NT2/D1 (cell line): Measurements from ENCODE around the gene CNR2.
"Not testable (repeated sequence)": the region's sequence is repeated elsewhere in the genome, so short reads cannot be mapped to it uniquely, and the experiment has no call there.

Experiments
- DNase-seq: peaks from one replicate; pipeline ENCODE4 v3.0.0-alpha.2; 2011; ENCODE audit warnings: low read depth, low spot score
- H3K27me3 ChIP-seq: 2 replicates; pipeline ENCODE4 v1.6.0; 2011; ENCODE audit warnings: mild to moderate bottlenecking; ENCODE audit not compliant: insufficient read length, insufficient read depth
- H3K36me3 ChIP-seq: 2 replicates; pipeline ENCODE4 v1.6.1; 2011; ENCODE audit warnings: mild to moderate bottlenecking, low read length, mixed read lengths; ENCODE audit not compliant: insufficient read depth, insufficient read length
- H3K4me1 ChIP-seq: 2 replicates; pipeline ENCODE4 v1.5.1; 2011; ENCODE audit not compliant: insufficient read depth, insufficient read length
- H3K4me3 ChIP-seq: 2 replicates; pipeline ENCODE4 v1.5.1; 2011; ENCODE audit warnings: low read depth; ENCODE audit not compliant: insufficient read length
- H3K9ac ChIP-seq: 2 replicates; pipeline ENCODE4 v1.6.0; 2011; ENCODE audit warnings: low read depth; ENCODE audit not compliant: insufficient read length
- H3K9me3 ChIP-seq: 2 replicates; pipeline ENCODE4 v1.5.1; 2011; ENCODE audit warnings: mild to moderate bottlenecking, low read length; ENCODE audit not compliant: insufficient read depth
- SUZ12 ChIP-seq: IDR thresholded peaks from 2 replicates; pipeline ENCODE4 v1.6.1; 2011; ENCODE audit not compliant: insufficient read length, insufficient read depth; ENCODE audit errors: extremely low read depth
- YY1 ChIP-seq: IDR thresholded peaks from 2 replicates; pipeline ENCODE4 v1.6.1; 2011; ENCODE audit not compliant: insufficient read length, insufficient read depth
- ZNF274 ChIP-seq: IDR thresholded peaks from 2 replicates; pipeline ENCODE4 v1.6.1; 2011; ENCODE audit warnings: mild to moderate bottlenecking, low read depth, low read length

The CNR2 gene

GRCh38 chr1:23905461-23906025, 7.6 kb downstream of the CNR2 start:
- Histone ChIP-seq H3K36me3 (no peaks in the 10 kb centered on the region), H3K4me3 (no peak overlapping the region), H3K4me1 (peaks cover 18% of the 10 kb centered on the region), H3K9me3 (no peaks in the 10 kb centered on the region), H3K9ac (no peak overlapping the region), H3K27me3 (peaks cover 21% of the 10 kb centered on the region)
- no peak for DNase-seq
- no peak for TF ChIP-seq ZNF274
- no peak for TF ChIP-seq SUZ12
- TF ChIP-seq YY1: no peak

- TF ChIP-seq SUZ12: no peak
- no peak for TF ChIP-seq YY1
- TF ChIP-seq ZNF274: no peak
- DNase-seq: no peak
- Histone ChIP-seq H3K9me3 (no peaks in the 10 kb centered on the region), H3K27me3 (peaks cover 21% of the 10 kb centered on the region), H3K36me3 (no peaks in the 10 kb centered on the region), H3K4me1 (peaks cover 18% of the 10 kb centered on the region), H3K4me3 (no peak overlapping the region), H3K9ac (no peak overlapping the region)
Observed at GRCh38 chr1:23904748-23905357, 8.3 kb downstream of the CNR2 start.

- H3K4me3 ChIP-seq: no peak overlapping the region
- TF ChIP-seq YY1 (no peak), ZNF274 (no peak), SUZ12 (no peak)
- no peaks in the 10 kb centered on the region for H3K36me3 ChIP-seq
- peaks cover 21% of the 10 kb centered on the region for H3K27me3 ChIP-seq
- H3K9ac ChIP-seq: no peak overlapping the region
- H3K4me1 ChIP-seq: peaks cover 14% of the 10 kb centered on the region
- DNase-seq: no peak
- no peaks in the 10 kb centered on the region for H3K9me3 ChIP-seq
Observed at GRCh38 chr1:23903754-23904153, 9.4 kb downstream of the CNR2 start.

DNA sequence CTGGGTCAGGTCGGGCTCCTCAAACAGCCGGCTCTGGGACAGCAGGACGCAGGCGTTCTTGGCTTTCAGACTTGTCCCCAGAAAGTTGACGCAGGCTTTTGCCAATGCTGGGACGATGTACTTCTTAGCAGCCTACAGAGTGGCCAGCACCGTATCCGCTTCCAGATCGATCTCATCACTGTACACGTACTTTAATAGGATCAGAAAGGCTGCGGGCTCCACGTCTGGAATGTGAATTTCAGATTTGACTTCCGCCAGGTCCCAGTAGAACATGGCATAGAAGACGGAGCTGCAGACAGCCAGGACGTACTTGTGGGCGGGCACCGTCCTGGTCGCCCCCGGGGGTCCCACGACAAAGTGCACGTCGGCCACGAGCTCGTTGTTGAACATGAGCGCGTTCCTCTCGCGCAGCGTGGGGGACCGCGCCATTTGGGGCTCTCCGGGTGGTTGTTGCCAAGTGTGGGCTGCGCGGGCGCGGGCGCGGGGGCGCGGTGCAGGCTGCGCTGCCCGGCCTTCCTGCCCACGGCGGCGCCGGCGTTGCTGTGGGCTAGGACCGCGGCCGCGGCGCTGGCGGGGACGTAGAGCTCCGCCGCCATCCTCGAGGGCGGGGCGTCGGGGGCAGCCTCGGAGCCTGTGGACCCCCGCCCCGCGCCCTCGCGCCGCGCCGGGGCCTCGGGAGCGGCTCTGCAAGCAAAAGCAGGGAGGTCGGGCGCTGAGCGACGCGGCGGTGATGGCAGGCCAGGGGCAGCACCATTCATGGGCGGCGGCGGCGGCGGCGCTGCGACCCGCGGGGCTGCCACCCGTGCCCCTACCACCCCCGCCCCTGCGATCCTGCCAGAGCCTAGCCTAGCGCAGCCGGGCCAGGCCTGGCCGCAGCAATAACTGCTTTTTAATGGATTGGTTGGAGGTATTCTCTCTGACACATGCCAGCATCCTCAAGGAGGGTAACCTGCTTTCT, 10.6 kb downstream of the CNR2 start:
- Histone ChIP-seq H3K36me3 (no peaks in the 10 kb centered on the region), H3K9me3 (no peaks in the 10 kb centered on the region), H3K4me3 (no peak overlapping the region), H3K9ac (no peak overlapping the region), H3K27me3 (peaks cover 21% of the 10 kb centered on the region), H3K4me1 (peaks cover 12% of the 10 kb centered on the region)
- no peak for DNase-seq
- no peak for TF ChIP-seq YY1
- no peak for TF ChIP-seq SUZ12
- TF ChIP-seq ZNF274: no peak

DNA sequence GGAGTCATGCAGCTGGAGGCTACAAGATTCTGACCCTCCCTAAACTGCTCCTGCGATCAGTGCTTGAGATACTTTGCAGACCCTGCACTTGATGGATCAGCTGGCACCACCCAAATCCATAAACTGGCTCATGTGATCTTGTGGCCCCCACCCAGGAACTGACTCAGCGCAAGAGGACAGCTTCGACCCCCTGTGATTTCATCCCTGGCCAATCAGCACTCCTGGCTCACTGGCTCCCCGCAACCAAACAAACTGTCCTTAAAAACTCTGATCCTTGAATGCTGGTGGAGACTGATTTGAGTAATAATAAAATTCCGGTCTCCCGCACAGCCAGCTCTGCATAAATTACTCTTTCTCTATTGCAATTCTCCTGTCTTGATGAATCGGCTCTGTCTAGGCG, 13.1 kb downstream of the CNR2 start:
- H3K27me3 ChIP-seq: peaks cover 21% of the 10 kb centered on the region
- H3K36me3 ChIP-seq, H3K9me3 ChIP-seq, H3K9ac ChIP-seq, H3K4me3 ChIP-seq, DNase-seq: not testable (repeated sequence)
- H3K4me1 ChIP-seq: peaks cover 12% of the 10 kb centered on the region

DNA sequence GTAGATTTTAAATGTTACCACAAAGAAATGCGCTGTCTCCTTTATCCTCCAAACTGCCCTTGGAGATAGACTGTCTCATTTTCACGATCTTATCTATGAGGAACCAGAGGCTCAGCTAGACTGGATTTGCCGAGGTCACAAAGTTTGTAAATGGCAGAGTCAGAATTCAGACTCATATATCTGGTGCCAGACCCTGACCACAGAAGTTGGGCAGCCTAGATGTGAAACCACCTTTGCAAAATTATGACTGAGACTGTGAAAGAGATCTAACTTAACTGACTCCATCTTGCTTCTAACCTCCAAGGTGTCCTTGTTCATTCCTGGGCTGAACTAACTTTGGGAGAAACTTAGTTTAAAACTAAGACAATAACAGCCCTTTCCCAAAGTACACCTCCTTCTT, 14.1 kb downstream of the CNR2 start:
- Histone ChIP-seq H3K9ac (no peak overlapping the region), H3K27me3 (peaks cover 21% of the 10 kb centered on the region), H3K9me3 (no peaks in the 10 kb centered on the region), H3K4me1 (peaks cover 6% of the 10 kb centered on the region), H3K36me3 (no peaks in the 10 kb centered on the region), H3K4me3 (no peak overlapping the region)
- TF ChIP-seq ZNF274 (no peak), YY1 (no peak), SUZ12 (no peak)
- no peak for DNase-seq

GRCh38 chr1:23897083-23897482, 16.1 kb downstream of the CNR2 start:
- H3K4me3 ChIP-seq: no peak overlapping the region
- H3K36me3 ChIP-seq: no peaks in the 10 kb centered on the region
- no peak overlapping the region for H3K9ac ChIP-seq
- no peaks in the 10 kb centered on the region for H3K9me3 ChIP-seq
- H3K4me1 ChIP-seq: no peaks in the 10 kb centered on the region
- DNase-seq: no peak
- peaks cover 6% of the 10 kb centered on the region for H3K27me3 ChIP-seq
- TF ChIP-seq SUZ12 (no peak), ZNF274 (no peak), YY1 (no peak)
